ENCODE data around the gene CAMSAP2.
A peak's percentile ranks its signal among the peaks of the same experiment; 100 is the strongest.
"Not testable (repeated sequence)": the region's sequence is repeated elsewhere in the genome, so short reads cannot be mapped to it uniquely, and the experiment has no call there.

The CAMSAP2 gene

DNA sequence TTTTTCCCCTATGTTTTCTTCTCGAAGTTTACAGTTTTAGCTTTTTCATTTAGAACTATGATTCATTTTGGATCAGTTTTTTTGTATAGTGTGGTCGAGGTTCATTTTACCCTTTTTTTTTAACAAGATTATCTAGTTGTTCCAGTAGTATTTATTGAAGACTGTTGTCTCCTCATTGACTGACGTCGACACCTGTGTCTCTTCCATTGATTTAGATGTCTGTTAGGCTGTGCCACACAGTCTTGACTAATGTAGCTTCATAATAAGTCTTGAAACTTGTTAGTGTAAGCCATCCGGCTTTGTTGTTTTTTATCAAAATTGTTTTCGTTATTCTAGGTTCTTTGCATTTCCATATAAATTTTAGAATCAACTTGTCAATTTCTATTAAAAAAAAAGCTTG lies 45.2 kb downstream of the CAMSAP2 start:
- DNase-seq (ENCODE audit: low spot score): no peak

DNA sequence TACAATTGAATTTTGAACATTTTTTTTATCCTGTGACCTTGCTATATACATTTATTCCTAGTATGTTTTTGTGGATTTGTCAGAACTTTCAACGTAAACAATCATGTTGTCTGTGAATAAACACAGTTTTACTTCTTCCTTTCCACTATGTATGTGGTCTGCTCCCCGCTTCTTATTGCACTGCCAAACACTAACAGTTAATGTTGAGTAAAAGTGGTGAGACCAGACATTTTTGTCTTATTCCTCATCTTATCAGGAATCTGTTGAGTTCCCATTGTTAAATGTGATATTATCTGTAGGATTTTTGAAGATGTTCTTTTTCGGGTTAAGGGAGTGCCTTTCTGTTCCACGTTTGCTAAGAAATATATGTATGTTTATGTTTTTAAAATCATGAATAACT lies 45.9 kb downstream of the CAMSAP2 start:
- DNase-seq (ENCODE audit: low spot score): no peak

DNA sequence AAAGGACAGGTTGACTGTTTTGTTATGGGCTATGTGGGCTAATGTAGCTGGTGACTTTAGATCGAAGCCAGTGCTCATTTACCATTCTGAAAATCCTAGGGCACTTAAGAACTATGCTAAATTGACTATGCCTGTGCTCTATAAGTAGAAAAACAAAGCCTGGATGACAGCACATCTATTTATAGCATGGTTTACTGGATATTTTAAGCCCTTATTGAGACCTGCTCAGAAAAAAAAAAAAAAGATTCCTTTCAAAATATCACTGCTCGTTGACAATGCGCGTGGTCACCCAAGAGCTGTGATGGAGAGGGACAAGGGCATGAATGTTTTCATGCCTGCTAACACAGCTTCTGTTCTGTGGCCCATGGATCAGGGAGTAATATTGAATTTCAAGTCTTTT lies 48.1 kb downstream of the CAMSAP2 start:
- DNase-seq (ENCODE audit: low spot score): no peak

DNA sequence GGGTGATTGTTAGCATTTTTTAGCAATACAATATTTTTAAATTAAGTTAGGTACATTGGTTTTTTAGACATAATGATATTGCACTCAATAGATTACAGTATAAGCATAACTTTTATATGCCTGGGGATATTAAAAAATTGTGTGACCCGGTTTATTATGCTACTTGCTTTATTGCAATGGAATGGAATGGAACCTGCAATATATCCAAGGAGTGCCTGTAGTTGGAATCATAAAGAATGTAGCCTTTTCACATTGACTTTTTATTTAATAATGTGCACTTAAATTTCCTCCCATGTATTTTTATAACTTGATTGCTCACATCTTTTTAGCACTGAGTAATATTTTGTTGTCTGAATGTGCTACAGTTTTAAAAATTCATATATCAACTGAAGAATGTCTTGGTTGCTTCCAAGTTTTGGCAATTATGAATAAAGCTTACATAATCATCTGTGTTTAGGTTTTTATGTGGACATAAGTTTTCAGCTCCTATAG lies 49.2 kb downstream of the CAMSAP2 start:
- DNase-seq (ENCODE audit: low spot score): no peak

DNA sequence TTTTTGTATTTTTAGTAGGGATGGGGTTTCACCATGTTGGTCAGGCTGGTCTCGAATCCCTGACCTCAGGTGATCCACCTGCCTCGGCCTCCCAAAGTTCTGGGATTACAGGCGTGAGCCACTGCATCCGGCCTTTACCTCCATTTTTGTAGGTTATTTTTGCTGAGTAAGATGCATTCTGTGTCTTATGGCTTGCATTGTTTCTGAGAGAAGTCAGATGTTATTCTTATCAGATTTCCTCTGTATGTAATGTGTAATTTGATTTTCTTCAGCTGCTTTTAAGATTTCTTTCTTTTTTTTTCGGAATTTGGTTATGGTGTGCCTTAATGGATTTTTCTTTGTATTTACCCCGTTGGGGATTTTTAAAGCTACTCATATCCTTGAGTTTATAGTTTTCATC lies 52.3 kb downstream of the CAMSAP2 start:
- not testable (repeated sequence) for DNase-seq (ENCODE audit: low spot score)

DNA sequence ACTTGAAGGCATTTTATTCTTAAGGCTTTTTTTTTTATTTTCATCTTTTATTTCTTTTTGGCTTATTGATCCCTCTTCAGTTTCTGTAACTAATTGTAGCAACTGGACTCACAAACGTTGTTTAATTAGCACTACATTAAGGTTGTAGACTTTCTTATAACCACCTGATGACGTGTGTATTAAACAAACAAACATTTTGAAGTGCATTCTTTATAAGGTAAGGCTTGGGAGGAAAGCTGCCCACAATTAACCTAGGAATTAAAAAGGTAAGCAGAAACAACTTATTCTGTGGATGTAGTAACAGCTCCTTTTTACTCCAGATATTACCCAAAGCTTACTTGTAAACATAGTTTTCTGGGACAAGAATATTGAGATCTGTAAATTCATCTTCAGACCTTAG lies 55.0 kb downstream of the CAMSAP2 start:
- no peak for DNase-seq (ENCODE audit: low spot score)

DNA sequence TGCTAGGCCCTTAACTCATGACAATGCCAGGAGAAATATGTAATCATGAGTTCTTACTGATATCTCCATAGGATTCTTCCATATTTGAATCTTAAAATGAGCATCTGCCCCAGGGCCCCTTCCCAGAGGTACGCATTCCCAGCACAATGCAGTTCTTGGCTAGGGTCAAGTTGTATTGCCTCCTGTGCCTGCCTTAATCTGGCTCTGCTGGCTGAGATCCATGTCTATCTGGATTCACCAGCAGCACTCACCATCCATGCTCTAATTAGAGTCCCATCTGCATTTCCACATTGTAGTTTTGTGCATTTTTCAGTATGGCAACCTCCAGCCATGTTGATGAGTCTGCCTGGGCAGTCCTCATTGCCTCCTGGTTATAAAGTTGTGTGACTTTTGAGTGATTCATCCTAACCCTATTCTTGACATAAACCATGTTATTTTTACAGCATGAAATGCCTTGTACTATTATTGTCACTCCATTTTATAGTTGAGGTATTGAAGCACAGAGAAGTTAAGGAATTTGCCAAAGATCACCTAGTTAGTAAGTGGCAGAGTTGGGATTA lies 55.9 kb downstream of the CAMSAP2 start:
- DNase-seq (ENCODE audit: low spot score): no peak

DNA sequence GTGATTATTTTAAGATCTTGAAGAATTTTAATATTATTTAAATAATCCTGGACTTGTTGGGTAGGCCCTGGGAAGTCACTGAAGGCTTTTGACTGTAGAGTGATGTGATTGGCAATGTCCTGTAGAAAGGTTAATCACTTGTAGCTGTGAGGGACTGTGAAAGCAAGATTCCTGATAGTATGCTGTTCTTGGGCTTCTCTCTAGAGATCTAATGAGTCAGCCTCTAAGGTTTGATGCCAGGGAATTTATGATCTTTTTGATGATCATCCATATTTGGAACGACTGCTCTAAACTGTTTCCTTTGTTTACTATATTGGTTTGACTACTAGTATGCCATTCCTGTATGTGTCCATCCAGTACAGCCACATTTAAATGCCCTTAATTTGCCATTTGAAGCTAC lies 56.5 kb downstream of the CAMSAP2 start:
- no peak for DNase-seq (ENCODE audit: low spot score)

DNA sequence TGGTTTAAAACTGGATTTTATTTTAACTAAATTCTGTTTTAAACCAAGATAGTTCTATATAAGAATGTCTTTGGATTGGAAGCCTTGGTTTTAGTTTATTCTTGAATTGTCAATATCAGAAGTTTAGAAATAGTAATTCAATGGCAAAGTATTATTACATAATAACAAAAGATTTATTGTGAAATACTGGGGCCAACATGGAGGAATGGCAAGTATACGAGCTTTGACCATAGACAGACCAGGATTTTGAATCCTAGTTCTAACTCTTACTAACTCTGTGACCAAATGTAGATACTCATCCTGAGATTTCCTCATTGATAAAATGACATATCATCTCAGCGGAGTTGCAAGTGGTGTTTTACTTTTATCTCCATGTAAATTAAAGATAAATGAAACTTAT lies 63.3 kb downstream of the CAMSAP2 start:
- DNase-seq (ENCODE audit: low spot score): no peak

DNA sequence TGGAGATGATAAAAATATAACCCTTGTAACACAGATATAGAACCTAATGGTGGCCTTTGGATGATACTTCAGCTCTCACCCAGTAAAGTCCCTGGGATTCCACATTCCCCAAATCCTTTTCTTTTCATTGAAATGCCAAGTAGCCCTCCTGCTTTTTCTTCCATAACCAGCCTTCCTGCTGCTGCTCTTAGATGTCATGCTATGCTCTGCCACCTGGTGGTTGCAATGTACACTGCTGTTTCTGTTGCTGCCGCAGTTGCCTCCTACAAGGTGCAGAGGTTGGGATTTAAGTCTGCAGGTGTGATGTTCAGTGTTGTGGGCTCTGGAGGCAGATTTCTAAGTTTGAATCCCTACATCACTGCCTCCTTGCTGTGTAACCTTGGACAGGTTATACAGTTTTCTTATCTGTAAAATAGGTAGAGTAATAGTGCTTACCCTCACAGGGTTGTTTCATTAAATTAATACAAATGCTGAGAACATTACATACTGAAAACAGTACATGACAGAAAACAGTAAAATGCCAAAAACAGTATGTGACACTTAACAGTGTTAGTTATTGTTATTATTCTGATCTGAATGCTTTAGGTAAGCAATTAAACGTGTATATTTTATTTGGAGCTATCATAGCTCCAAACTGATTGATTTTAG lies 64.3 kb downstream of the CAMSAP2 start:
- DNase-seq (ENCODE audit: low spot score): peak; percentile 74

DNA sequence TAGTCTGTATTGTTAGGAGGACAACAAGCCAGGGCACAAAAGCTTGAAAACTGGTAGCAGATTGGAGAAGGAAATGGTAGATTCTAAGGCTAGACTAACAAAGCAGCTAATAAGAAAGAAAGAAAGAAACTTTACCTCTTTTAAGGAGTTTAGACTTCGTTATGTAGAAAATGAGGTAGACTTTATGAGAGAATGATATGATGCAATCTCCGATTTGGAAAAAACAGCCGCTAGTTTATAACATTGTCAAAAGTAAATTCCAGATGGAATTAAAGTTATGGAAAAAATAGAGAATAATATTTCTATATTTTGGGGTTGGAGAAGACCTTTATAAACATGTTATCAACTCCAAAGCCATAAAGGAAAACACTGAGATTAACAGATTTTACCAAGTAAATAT lies 67.0 kb downstream of the CAMSAP2 start:
- no peak for DNase-seq (ENCODE audit: low spot score)

DNA sequence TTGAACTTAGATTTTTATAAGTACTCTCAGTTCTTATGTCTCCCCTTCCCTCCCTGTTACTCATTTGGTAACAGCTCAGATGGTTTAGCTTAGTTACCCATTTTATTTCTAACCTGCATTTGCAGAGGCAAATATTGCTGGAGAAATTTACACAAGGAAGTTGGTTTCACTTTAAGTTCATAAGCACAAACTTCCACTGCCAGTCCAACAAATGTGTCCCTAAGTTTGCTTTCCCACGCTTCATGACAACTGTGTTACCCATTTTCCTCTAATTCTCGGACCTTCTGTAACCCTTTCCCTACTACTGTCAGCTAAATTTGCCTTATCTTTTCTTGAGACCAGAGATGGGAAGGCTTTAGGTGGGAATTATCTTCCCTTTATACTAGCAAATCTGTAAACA lies 70.2 kb downstream of the CAMSAP2 start:
- no peak for DNase-seq (ENCODE audit: low spot score)

DNA sequence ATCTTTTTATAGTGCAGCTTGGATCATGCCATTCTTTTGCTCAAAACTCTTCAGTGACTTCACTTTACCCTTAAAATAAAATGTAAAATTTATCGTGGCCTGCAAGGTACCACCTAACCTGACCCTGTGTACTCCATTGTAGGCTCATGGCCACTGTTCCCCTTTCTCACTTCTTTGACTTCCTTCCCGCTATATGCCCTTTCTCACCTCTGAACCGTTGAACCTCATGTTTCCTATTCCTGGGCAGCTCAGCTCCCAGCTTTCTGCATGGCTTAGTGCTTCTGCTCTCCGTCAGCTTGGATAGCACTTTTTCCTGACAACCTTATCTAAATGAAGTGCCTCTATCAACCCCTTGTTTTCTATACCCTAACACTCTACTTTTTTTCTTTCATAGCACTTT lies 73.0 kb downstream of the CAMSAP2 start:
- no peak for DNase-seq (ENCODE audit: low spot score)

DNA sequence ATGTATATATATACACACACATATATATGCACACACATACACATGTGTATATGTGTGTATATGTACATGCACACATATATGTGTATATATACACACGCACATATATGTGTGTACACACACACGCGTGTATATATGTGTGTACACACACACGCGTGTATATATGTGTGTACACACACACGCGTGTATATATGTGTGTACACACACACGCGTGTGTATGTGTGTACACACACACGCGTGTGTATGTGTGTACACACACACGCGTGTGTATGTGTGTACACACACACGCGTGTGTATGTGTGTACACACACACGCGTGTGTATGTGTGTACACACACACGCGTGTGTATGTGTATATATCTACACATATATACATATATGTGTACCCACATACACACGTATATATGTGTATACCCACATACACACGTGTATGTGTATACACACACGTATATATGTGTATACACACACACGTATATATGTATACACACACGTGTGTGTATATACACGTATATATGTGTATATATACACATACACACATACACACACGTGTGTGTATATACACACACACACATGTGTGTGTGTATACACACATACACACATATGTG lies 78.0 kb downstream of the CAMSAP2 start:
- not testable (repeated sequence) for DNase-seq (ENCODE audit: low spot score)

DNA sequence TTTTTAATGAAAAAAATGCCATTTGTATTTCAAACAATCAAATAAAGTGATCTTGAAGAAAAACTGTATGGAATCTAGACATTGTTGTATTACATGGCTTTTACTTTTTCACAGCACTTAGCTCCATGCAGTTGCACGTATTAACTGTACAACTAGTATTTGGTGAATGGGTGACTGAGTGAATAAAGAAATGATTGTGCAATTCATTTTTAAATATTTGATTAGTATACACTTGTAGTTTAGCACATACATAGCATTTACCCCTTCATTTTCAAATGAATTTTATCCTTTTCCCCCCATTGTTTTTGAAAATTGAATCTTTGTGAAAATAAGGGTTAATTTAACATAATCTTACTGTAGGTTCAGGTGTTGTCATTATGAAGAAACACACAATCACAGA lies 79.6 kb downstream of the CAMSAP2 start:
- no peak for DNase-seq (ENCODE audit: low spot score)

DNA sequence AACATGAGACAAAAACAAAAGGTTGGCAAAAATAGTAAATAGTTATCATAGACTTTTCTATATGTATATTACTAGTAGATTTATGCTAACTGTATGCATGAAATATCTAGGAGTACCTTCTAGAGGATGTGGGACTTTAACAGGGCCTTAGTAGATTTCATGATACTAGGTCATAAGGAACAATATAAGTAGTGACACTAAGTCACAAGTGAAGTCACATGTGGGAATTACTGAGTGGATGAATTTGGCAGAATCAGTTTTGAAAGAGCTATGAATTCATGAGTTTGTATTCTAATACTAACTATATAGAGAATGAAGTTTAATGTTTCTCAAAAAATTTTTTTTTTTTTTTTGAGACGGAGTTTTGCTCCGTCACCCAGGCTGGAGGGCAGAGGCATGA lies 81.0 kb downstream of the CAMSAP2 start:
- DNase-seq (ENCODE audit: low spot score): no peak

DNA sequence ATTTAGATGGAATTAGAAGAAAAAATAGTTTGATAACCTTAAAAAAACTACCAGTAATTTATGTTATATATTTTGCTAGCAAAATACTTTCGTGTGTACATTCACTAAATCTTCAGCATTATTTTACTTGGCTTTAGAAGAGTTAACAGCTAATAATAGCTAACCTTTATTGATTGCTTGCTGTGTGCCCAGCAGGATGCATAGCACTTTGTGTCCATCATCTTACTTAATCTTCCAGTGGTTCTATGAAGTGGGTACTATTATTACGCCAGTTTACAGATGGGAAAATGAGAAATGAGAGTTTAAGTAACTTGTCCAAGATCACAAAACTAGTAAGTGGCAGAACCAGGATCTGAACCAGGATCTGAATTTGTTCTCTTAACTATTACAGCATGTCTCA lies 92.4 kb downstream of the CAMSAP2 start:
- no peak for DNase-seq (ENCODE audit: low spot score)

DNA sequence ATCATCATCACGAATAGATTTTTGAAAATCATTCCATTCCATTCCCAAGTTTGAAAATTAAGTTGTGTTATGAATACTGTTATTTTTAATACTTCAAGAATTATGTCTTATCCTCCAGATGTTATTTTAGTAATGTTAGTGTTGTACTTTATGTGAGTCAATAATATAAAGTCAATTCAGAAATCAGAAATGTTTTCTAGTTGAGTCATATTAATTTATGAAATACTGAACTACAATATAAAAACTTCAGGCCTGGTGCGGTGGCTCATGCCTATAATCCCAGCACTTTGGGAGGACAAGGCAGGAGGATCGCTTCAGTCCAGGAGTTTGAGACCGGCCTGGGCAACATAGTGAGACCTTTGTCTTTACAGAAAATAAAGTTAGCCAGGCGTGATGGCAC lies 95.7 kb downstream of the CAMSAP2 start:
- no peak for DNase-seq (ENCODE audit: low spot score)

DNA sequence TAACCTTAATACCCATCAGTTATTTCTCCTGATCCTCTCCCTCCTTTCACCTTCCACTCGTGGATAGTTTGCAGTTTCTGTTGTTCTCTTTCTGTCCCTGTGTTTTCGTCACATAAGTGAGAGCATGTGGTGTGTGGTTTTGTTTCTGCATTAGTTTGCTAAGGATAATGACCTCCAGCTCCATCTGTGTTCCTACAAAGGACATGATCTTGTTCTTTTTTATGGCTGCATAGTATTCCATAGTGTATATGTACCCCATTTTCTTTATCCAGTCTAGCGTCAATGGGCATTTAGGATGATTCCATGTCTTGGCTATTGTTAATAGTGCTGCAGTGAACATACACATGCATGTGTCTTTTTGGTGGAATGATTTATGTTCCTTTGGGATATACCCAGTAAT lies 97.5 kb downstream of the CAMSAP2 start:
- no peak for DNase-seq (ENCODE audit: low spot score)

DNA sequence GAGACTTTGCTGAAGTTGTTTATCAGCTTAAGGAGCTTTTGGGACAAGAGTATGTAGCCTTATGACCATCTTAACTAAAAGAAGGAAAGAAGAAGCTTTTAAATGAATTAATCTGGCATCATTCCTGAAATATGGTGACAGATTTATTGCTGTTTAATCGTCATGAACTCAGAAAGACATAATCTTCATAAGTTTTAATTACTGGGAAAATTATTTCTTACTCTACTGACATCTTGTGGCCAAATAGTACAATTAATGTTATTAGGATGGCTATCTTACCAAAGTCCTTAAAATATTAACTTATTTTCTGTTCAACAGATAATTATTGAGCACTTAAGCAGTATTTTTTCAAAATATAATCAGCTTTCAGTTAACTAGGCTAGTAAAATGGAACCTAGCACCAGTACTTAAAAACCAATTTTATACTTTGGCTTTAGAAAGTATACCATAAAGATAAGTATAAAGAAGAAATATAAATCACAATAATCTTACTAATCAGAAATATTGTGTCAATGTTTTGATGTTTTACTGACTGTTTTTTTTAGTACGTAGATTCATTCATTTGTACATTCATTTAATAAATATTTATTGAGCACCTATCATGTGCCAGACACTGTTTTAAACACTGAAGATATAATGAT lies 99.4 kb downstream of the CAMSAP2 start:
- DNase-seq (ENCODE audit: low spot score): peak; percentile 3

DNA sequence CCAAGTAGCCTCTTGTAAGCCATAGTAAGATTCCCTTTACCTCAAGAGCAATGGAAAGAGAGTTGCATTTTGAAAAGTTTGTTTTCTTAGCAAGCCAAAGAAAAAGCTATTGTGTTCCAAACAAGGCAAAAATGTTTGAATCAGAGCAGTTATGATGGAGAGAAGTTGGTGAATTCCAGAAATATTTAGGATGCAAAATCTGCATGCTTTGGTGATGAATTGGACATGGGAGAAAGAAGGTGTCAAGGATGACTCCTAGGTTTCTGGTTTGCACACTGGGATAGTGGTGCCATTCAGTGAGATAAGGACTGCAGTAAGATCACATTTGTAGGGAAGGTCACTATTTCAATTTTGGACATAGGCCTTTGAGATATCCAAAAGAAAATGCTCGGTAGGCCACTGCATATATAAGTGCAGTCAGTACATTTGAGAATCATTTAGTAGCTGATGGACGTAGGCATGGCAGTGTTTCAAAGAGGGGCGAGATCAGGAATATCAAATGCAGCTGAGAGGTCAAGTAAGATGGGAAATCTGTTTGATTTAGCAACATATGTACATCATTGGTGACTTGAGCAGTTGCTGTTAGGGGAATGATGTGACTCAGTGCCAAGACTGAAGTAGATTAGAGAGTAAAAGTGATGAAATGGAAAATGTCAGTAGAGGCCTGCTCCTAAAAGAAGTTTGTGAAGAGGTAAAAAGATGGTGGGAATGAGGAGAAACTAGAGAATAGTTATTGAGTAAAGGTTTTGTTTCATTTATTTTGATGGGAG lies 100.2 kb downstream of the CAMSAP2 start:
- no peak for DNase-seq (ENCODE audit: low spot score)

DNA sequence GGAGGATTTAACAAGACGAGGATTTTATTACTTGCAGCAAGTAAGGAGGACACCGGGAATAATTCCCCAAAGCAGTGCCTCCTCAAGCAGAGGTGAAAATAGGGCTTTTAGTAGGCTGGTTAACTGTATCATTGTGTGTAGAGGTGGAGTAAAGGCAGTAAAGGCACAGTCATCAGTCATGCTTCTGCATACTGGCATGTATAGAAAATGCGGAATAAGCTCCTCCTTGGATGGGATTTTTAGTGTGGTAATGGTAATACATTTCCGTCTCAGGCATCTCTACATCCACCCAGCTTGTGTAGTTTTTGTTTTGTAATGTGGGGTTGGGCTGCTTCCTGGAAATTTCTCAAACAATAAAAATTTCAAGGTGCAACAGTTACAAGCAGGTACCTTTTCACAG lies 106.7 kb downstream of the CAMSAP2 start:
- no peak for DNase-seq (ENCODE audit: low spot score)

DNA sequence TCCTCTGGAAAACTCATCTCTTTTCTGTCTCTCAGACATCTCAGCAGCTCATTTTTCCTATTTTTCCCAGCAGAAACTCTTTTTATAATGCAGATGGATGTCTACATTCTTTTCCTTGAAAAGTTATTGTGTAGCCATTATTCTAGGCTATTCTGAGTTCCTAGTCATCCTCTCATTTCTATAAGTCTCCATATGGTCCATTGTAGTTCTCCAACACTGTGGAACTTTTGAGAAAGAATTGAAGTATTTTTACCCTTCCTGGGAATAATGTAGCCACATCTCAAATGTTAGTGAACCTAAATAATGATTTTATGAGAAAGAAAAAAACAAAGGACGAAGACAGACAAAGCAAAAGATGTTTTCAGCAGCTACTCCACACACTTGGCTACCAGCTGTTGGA lies 107.7 kb downstream of the CAMSAP2 start:
- no peak for DNase-seq (ENCODE audit: low spot score)

Data from CD4-positive, alpha-beta T cell treated with Interleukin-2 at 100 ng/mL for 4 hours (primary cell).